ENCODE measurements around the gene SRM.

DNA sequence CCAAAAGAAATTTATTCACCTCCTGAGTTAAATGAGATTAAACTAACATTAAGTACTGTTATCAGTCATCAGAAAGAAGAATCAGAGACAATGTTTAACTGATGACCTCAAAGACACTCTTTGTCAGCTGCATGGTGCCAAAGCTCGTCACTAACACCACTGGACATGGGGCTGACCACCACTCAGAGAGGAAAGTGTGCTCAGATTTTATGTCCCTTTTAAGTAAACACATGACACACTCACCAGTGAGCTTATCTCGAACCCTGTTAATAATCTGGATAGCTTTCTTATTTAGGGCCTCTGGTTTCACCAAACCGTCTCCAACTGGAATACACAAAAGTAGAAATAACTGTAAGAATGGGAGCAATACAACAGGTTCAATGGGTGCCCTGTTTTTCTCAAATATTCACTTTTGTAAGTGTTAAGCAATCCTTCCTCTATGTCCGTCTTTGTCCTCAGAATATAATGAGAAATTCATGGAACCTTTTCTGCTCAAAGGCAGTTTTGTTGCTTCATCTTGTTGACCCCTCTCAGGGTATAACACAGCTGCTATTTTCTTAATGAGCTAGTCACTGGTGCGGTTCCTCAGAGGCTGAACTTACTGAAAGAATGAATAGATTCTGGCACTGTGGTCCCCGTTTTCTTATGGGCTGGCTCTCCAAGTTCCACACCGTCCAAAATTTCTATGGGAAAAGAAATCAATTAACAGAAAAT, 49.4 kb upstream of the SRM start:
- TF ChIP-seq CTCF (IDR thresholded peaks at IDR 0.05; ENCODE audit: poor library complexity, severe bottlenecking) (no peak), EP300 (conservative IDR thresholded peaks at IDR 0.05; ENCODE audit: poor library complexity, severe bottlenecking) (no peak), SMC3 (conservative IDR thresholded peaks at IDR 0.05; ENCODE audit: poor library complexity) (no peak), MXI1 (conservative IDR thresholded peaks at IDR 0.05; ENCODE audit: poor library complexity, severe bottlenecking) (no peak), EZH2 (IDR thresholded peaks at IDR 0.05; ENCODE audit: borderline replicate concordance, insufficient read depth, low read length, poor library complexity, severe bottlenecking) (no peak), RAD21 (conservative IDR thresholded peaks at IDR 0.05) (no peak), POLR2AphosphoS5 (IDR thresholded peaks at IDR 0.05) (no peak), TAF1 (IDR thresholded peaks at IDR 0.05; ENCODE audit: low read depth) (no peak)
- TF ChIP-seq, protein P1, sequence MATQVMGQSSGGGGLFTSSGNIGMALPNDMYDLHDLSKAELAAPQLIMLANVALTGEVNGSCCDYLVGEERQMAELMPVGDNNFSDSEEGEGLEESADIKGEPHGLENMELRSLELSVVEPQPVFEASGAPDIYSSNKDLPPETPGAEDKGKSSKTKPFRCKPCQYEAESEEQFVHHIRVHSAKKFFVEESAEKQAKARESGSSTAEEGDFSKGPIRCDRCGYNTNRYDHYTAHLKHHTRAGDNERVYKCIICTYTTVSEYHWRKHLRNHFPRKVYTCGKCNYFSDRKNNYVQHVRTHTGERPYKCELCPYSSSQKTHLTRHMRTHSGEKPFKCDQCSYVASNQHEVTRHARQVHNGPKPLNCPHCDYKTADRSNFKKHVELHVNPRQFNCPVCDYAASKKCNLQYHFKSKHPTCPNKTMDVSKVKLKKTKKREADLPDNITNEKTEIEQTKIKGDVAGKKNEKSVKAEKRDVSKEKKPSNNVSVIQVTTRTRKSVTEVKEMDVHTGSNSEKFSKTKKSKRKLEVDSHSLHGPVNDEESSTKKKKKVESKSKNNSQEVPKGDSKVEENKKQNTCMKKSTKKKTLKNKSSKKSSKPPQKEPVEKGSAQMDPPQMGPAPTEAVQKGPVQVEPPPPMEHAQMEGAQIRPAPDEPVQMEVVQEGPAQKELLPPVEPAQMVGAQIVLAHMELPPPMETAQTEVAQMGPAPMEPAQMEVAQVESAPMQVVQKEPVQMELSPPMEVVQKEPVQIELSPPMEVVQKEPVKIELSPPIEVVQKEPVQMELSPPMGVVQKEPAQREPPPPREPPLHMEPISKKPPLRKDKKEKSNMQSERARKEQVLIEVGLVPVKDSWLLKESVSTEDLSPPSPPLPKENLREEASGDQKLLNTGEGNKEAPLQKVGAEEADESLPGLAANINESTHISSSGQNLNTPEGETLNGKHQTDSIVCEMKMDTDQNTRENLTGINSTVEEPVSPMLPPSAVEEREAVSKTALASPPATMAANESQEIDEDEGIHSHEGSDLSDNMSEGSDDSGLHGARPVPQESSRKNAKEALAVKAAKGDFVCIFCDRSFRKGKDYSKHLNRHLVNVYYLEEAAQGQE (IDR thresholded peaks at IDR 0.05; ENCODE audit: borderline replicate concordance): no peak

Data from neural cell (in vitro differentiated cells).